GM06990 (cell line): Measurements from ENCODE around the gene RCAN1.

Source experiments
- DNase-seq: peaks from one replicate; pipeline ENCODE4 v3.0.0-alpha.2; 2011; ENCODE audit not compliant: insufficient read length; ENCODE audit errors: extremely low read depth
- H3K27me3 ChIP-seq: replicated peaks from 2 replicates; pipeline ENCODE4 v1.6.0; 2011; ENCODE audit warnings: low read length; ENCODE audit not compliant: control insufficient read depth, insufficient read depth
- H3K36me3 ChIP-seq: 2 replicates; pipeline ENCODE4 v1.5.1; 2011; ENCODE audit warnings: low read length; ENCODE audit not compliant: control insufficient read depth, insufficient read depth
- H3K4me3 ChIP-seq: replicated peaks from 2 replicates; pipeline ENCODE4 v1.5.1; 2011; ENCODE audit warnings: low read depth, mild to moderate bottlenecking, control low read depth, low read length
- CTCF ChIP-seq: IDR thresholded peaks from 2 replicates; pipeline ENCODE4 v1.5.1; 2011; ENCODE audit warnings: low read length, control low read depth, mild to moderate bottlenecking, inconsistent platforms; ENCODE audit not compliant: insufficient read depth, poor library complexity, severe bottlenecking

Gene RCAN1

GRCh38 chr21:34632498-34632897 lies 17.6 kb upstream of the RCAN1 start:
- no peak for TF ChIP-seq CTCF
- no peak overlapping the region for H3K4me3 ChIP-seq
- DNase-seq = no peak
- no peaks in the 10 kb centered on the region for H3K27me3 ChIP-seq
- H3K36me3 ChIP-seq = no peaks in the 10 kb centered on the region

- Histone ChIP-seq H3K36me3 (no peaks in the 10 kb centered on the region), H3K27me3 (no peaks in the 10 kb centered on the region), H3K4me3 (no peak overlapping the region)
- no peak for DNase-seq
- peak; percentile 77 for TF ChIP-seq CTCF
Observed at GRCh38 chr21:34630536-34631143, 15.7 kb upstream of the RCAN1 start.

GRCh38 chr21:34626131-34626530 lies 11.2 kb upstream of the RCAN1 start:
- Histone ChIP-seq H3K4me3 (no peak overlapping the region), H3K36me3 (no peaks in the 10 kb centered on the region), H3K27me3 (no peaks in the 10 kb centered on the region)
- DNase-seq = no peak
- TF ChIP-seq CTCF = no peak

GRCh38 chr21:34625030-34625593 lies 10.2 kb upstream of the RCAN1 start:
- Histone ChIP-seq H3K4me3 (no peak overlapping the region), H3K36me3 (no peaks in the 10 kb centered on the region), H3K27me3 (no peaks in the 10 kb centered on the region)
- no peak for DNase-seq
- no peak for TF ChIP-seq CTCF

- Histone ChIP-seq H3K36me3 (no peaks in the 10 kb centered on the region), H3K27me3 (no peaks in the 10 kb centered on the region), H3K4me3 (no peak overlapping the region)
- no peak for TF ChIP-seq CTCF
- no peak for DNase-seq
Observed at GRCh38 chr21:34623516-34623915, 8.6 kb upstream of the RCAN1 start.
